ENCODE measurements around the gene DPT.
A peak's percentile ranks its signal among the peaks of the same experiment; 100 is the strongest.
"Not testable (repeated sequence)": the region's sequence is repeated elsewhere in the genome, so short reads cannot be mapped to it uniquely, and the experiment has no call there.

Gene DPT

DNA sequence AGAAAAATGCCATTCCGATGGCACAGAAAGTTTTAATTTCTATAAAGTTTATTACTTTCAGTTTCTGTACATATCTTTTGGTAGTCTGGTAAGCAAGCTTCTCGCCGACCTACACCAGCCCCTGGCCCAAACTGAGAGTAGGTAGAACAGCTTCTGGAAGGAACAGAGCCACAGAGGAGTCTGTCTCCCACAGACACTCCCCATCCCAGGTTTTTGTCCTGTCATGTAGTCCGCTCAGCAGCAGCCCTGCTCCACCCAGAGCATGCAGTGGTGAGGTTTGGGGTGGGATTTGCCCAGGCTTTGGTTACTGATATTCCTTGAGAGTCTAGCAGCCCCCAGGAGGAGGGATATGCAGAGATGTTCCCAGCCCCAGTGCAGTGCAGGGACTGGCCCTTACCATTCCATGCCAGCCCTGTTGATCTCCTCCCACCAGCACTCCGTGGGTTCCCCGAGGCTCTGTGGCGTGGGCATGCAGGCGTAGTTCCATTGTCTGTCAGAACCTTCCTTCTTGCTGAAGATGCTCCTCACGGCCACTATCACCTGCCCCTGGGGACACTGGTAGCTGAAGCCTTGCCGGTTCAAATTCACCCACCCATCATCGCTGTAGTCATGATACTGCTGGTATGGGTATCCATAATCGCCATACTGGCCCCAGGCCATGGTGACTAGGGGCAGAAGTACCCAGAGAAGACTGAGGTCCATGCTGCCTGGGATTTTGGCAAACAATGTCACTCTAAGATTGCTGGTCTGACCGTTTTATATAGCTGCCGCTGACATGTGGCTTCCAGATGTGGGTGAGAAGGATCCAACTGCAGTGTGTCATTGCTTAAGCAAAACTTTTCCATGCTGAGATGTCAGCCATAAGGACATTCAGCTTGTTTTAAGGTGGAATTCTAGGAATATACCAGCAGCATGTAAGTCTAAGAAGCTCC is at the start of gene DPT:
TSS of gene DPT (minus strand) at position 734 of the 932 bp plus-strand sequence. CDS start at position 702, 32 bp downstream.
- H3K4me3 ChIP-seq (replicated peaks; ENCODE audit: low read depth, low read length): no peak within 1 kb of the TSS

GRCh38 chr1:168775366-168775765 is 46.4 kb upstream of the DPT start:
- TF ChIP-seq CTCF (IDR thresholded peaks at IDR 0.05; ENCODE audit: low read length, missing control alignments): no peak
- no peak for DNase-seq (ENCODE audit: low read depth)
- no peak overlapping the region for H3K4me3 ChIP-seq (replicated peaks; ENCODE audit: low read depth, low read length)

More for the DNA sequence above, at the start of gene DPT:
- peak; percentile 51 for DNase-seq (ENCODE audit: low read depth)
- no peak for TF ChIP-seq CTCF (IDR thresholded peaks at IDR 0.05; ENCODE audit: low read length, missing control alignments)

DNA sequence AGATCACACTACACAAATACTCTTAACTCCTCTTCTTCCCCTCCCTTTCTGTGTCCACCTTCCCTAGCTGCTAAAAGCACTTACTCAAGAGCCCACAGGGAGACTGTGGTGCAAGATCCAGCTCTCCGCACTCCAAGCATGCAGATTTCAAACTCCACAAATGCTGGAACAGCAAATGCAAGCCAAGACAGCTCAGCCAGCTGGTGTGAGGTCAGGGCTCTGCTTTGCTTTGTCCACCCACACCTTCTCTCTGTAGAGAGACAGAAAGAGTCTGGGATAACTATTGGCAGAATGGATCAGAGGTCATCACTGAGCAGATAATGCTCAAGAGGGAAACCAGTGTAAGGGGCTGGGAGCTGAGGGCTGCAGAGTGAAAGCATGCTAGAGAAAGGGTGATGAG is 45.2 kb upstream of the DPT start:
- TF ChIP-seq CTCF (IDR thresholded peaks at IDR 0.05; ENCODE audit: low read length, missing control alignments): no peak
- DNase-seq (ENCODE audit: low read depth): peak; percentile 52
- H3K4me3 ChIP-seq (replicated peaks; ENCODE audit: low read depth, low read length): no peak overlapping the region

DNA sequence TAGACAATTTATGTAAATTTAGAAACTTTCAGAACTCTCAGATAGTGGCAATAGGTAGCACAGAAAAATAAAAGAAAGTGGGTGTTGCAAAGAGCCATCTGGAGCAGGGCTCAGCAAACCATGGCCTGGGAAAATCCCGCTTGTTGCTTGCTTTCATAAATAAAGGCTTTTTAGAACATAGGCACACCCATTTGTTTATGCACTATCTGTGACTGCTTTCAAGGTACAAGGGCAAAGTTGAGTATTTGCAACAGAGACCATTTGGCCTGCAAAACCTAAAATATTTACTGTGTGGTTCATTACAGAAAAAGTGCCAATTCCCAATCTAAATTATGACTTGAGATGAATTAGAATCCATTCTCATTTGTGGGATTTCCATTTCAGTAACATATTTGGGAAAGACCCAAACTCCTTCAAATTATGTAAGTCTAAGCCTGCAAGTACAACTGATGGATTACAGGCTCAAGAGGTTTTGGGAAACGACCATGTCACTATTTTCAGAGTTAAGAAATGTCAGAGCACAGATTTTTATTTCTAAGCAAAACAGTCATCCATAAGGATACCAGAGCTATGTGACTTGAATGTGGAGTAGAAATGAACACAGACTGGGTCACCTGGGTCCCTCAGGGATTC is 43.5 kb upstream of the DPT start:
- TF ChIP-seq CTCF (IDR thresholded peaks at IDR 0.05; ENCODE audit: low read length, missing control alignments): no peak
- DNase-seq (ENCODE audit: low read depth): no peak

DNA sequence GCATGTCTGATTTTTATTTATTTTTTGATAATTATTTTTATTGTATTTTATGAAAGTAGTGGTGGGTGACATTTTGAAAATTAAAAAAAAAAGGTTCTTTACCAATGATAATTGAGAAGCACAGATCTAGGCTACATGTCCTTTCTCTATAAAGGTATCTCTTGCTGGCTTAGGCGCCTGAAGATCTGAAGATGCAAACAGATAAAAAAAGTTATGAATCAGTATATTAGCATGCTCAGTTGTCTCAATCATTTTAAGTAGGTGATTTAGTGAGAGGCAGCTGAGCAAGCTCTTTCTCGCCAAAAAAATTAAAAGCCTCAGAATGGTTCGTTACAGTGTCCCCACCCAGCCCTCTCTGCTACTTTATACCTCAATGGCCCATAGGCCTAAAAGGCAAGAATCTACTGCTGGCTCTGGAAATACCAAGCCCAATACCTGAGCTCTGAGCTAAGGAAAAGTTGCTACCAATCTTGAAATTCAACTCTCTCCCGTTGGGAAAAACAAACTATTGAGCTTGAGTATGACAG is 42.2 kb upstream of the DPT start:
- no peak for DNase-seq (ENCODE audit: low read depth)
- H3K4me3 ChIP-seq (replicated peaks; ENCODE audit: low read depth, low read length): no peak overlapping the region
- no peak for TF ChIP-seq CTCF (IDR thresholded peaks at IDR 0.05; ENCODE audit: low read length, missing control alignments)

More for the DNA sequence above, 43.5 kb upstream of the DPT start:
- no peak overlapping the region for H3K4me3 ChIP-seq (replicated peaks; ENCODE audit: low read depth, low read length)

DNA sequence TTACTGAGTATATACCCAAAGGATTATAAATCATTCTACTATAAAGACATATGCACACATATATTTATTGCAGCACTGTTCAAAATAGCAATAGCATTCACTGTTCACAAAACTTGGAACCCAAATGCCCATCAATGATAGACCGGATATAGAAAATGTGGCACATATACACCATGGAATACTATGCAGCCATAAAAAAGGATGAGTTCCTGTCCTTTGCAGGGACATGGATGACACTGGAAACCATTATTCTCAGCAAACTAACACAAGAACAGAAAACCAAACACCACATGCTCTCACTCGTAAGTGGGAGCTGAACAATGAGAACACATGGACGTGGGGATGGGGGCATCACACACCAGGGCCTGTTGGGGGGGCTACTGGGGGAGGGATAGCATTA is 40.9 kb upstream of the DPT start:
- not testable (repeated sequence) for H3K4me3 ChIP-seq (replicated peaks; ENCODE audit: low read depth, low read length); DNase-seq (ENCODE audit: low read depth)

- TF ChIP-seq CTCF (IDR thresholded peaks at IDR 0.05; ENCODE audit: low read length, missing control alignments): no peak
- peak; percentile 56 for DNase-seq (ENCODE audit: low read depth)
- H3K4me3 ChIP-seq (replicated peaks; ENCODE audit: low read depth, low read length): no peak overlapping the region
These were observed 39.0 kb upstream of the DPT start for GRCh38 chr1:168767894-168768584.
